ENCODE results near the gene CTDSP2. TPM values are rescaled to one million over a fixed set of nuclear protein-coding genes. Genes with fewer than 3 reads are reported as not detected.

The CTDSP2 gene
- total and polyA plus RNA-seq, 2 of the 8 experiments (the other 6 are each of a cell fraction or from before 2014, with no cell fraction given) = 71.3 to 91.7 TPM

DNA sequence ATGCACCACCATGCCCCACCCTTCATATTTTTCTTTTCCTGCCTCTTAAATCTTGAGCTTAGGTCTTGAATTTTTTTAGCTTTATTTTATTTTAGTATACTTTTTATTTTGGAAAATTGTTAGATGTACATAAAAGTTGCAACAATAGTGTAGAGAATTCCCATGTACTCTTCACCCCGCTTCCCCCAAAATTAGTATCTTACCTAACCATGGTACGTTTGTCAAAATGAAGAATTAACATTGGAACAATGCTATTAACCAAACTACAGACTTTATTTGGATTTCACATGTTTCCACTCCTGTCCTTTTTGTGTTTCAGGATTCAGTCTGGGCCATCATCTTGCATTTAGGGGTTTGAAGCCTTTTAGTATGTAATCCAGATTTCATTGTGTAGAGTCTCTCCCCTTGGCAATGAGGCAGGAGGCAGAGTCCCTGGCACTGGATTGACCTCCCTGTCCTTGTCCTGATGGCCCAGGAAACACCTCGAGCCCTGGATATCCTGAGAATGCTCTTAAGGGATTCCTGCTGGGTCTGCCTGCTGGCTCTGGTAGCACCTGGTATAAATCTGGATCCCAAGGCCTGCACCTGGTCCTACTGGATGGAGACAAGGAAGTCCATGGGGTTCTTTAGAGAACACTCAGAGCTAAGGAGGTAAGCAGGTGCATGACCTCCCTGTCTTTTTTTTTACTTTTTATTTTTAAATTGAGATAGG is 19.9 kb upstream of the CTDSP2 start:
- 96% methylated on average over 3 of the region's 3 CpGs; no CpG with 5 or more reads in 1 of the 2 experiments for WGBS, 2 experiments (ENCODE audit: extremely low coverage in 1 of 2, insufficient coverage in 1 of 2, insufficient read length in 1 of 2, insufficient replicate concordance in 2 of 2, low coverage in 1 of 2, low lambda C conversion rate in 2 of 2, missing lambda C conversion rate in 1 of 2)
- CTCF ChIA-PET (ENCODE audit: partially characterized antibody) = interaction anchor here (1.0 to 6.7 kb wide), 7 partner anchors 14 to 140 kb away, joined by 3 to 58 read pairs (median 13); no protein-coding TSS in a partner anchor
- H4K20me1 ChIP-seq (replicated peaks in 1 of 2; ENCODE audit: control insufficient read depth in 1 of 2, insufficient read depth in 2 of 2, low read length in 2 of 2) = no peaks in the 10 kb centered on the region

More for the DNA sequence above, 19.9 kb upstream of the CTDSP2 start:
- Histone ChIP-seq H3K79me2 (ENCODE audit: control insufficient read depth in 1 of 2, insufficient read depth in 2 of 2, low read length in 2 of 2) (no peaks in the 10 kb centered on the region), H3K4ac (replicated peaks; ENCODE audit: insufficient read length, low read depth, low read length) (no peak overlapping the region), H2AFZ (ENCODE audit: low read length) (no peak overlapping the region), H3K9ac (replicated peaks in 1 of 4; ENCODE audit: extremely low read depth in 1 of 4, low read depth in 3 of 4, low read length in 3 of 4) (no peak overlapping the region), H2BK120ac (replicated peaks; ENCODE audit: low read depth, low read length) (no peak overlapping the region), H3K27ac (ENCODE audit: low read depth, low read length) (no peak overlapping the region), H3K23ac (ENCODE audit: insufficient read length) (no peak overlapping the region), H4K5ac (ENCODE audit: insufficient read length, low read depth, low read length) (no peak overlapping the region), H2BK12ac (ENCODE audit: low read depth, low read length) (no peak overlapping the region), H4K91ac (replicated peaks; ENCODE audit: insufficient read length, low read length) (no peak overlapping the region), H2AK5ac (ENCODE audit: low read depth, low read length) (no peak overlapping the region), H3K14ac (ENCODE audit: insufficient read length) (no peak overlapping the region), H2BK20ac (ENCODE audit: low read length) (no peak overlapping the region), H2BK15ac (ENCODE audit: low read length) (no peak overlapping the region), H3K27me3 (replicated peaks in 1 of 4; ENCODE audit: control insufficient read depth in 3 of 4, extremely low read depth in 1 of 4, insufficient read depth in 3 of 4, low read length in 3 of 4) (peaks cover 0 to 20% (median 10%) of the 10 kb centered on the region in 4 experiments; a peak in 5 of 7 replicates), H3K4me1 (replicated peaks in 1 of 4; ENCODE audit: control insufficient read depth in 3 of 4, insufficient read depth in 4 of 4, low read length in 3 of 4) (peaks cover 0 to 12% (median 8%) of the 10 kb centered on the region in 4 experiments; a peak in 5 of 7 replicates), H3K9me3 (ENCODE audit: insufficient read depth in 2 of 2, low read depth in 1 of 2, low read length in 1 of 2) (no peaks in the 10 kb centered on the region), H3K23me2 (ENCODE audit: low read depth, low read length) (peaks cover 3% of the 10 kb centered on the region), H3K18ac (ENCODE audit: extremely low read depth, low read length) (no peak overlapping the region), H3K79me1 (ENCODE audit: low read depth, low read length) (no peaks in the 10 kb centered on the region), H4K8ac (ENCODE audit: extremely low read depth, insufficient read depth, low read length) (no peak overlapping the region), H3K56ac (replicated peaks; ENCODE audit: insufficient read length, low read depth, low read length) (no peak overlapping the region), H2BK5ac (ENCODE audit: low read depth, low read length) (no peak overlapping the region), H3K4me3 (ENCODE audit: extremely low read depth in 1 of 4, insufficient read depth in 2 of 4, low read depth in 3 of 4, low read length in 4 of 4) (no peak overlapping the region), H3K36me3 (ENCODE audit: control insufficient read depth in 2 of 4, insufficient read depth in 4 of 4, low read length in 3 of 4) (no peaks in the 10 kb centered on the region), H3K4me2 (ENCODE audit: insufficient read depth in 1 of 2, low read depth in 2 of 2, low read length in 2 of 2) (no peak overlapping the region)
- POLR2A ChIA-PET (ENCODE audit: partially characterized antibody) = interaction anchor here (1.3 to 29.9 kb wide), 5 partner anchors 8 to 30 kb away, joined by 3 to 722 read pairs (median 7); partner anchors contain the start of gene CTDSP2
- DNase-seq (ENCODE audit: low read depth in 1 of 2, low spot score in 2 of 2) (no peak), FAIRE-seq (no peak)
- TF ChIP-seq TCF12 (IDR thresholded peaks at IDR 0.05; ENCODE audit: low read depth, low read length) = 0 out of 2 replicates have a peak, but pooled peaks have one; percentile 17
- no peak for TF ChIP-seq POLR2AphosphoS5 (IDR thresholded peaks at IDR 0.05; ENCODE audit: low read depth, low read length)
- no peak for TF ChIP-seq JUN (IDR thresholded peaks at IDR 0.05; ENCODE audit: low read depth, low read length)
- TF ChIP-seq, protein P1, sequence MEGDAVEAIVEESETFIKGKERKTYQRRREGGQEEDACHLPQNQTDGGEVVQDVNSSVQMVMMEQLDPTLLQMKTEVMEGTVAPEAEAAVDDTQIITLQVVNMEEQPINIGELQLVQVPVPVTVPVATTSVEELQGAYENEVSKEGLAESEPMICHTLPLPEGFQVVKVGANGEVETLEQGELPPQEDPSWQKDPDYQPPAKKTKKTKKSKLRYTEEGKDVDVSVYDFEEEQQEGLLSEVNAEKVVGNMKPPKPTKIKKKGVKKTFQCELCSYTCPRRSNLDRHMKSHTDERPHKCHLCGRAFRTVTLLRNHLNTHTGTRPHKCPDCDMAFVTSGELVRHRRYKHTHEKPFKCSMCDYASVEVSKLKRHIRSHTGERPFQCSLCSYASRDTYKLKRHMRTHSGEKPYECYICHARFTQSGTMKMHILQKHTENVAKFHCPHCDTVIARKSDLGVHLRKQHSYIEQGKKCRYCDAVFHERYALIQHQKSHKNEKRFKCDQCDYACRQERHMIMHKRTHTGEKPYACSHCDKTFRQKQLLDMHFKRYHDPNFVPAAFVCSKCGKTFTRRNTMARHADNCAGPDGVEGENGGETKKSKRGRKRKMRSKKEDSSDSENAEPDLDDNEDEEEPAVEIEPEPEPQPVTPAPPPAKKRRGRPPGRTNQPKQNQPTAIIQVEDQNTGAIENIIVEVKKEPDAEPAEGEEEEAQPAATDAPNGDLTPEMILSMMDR (IDR thresholded peaks at IDR 0.05; ENCODE audit: control extremely low read depth in 1 of 3, insufficient read depth in 1 of 3, low read depth in 1 of 3, low read length in 3 of 3) = no peak

Measured in H1 (cell line).